ENCODE results near the gene DYSF.

DNA sequence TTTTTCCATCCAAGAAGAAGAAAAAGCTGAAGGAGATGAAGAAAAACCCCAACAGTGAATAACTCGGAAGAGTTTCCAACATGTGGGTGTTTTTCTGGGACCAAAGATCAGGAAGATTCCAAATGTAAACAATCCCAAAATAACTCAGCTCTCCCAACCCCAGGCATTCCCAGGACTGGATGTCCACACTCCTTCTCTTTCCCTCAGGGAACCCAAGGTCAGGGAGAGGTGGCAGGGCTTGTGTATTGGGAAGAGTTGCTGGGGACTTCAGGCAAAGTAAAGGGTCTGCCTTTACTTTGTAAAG, 268.0 kb downstream of the DYSF start:
- no peak for TF ChIP-seq POLR2AphosphoS5 (IDR thresholded peaks at IDR 0.05; ENCODE audit: borderline replicate concordance, low read depth, low read length)
- no peak for TF ChIP-seq EZH2 (IDR thresholded peaks at IDR 0.05)

All from SK-N-MC (cell line).